ENCODE data around the gene TAMALIN.
"Not testable (repeated sequence)": the region's sequence is repeated elsewhere in the genome, so short reads cannot be mapped to it uniquely, and the experiment has no call there.

The TAMALIN gene

DNA sequence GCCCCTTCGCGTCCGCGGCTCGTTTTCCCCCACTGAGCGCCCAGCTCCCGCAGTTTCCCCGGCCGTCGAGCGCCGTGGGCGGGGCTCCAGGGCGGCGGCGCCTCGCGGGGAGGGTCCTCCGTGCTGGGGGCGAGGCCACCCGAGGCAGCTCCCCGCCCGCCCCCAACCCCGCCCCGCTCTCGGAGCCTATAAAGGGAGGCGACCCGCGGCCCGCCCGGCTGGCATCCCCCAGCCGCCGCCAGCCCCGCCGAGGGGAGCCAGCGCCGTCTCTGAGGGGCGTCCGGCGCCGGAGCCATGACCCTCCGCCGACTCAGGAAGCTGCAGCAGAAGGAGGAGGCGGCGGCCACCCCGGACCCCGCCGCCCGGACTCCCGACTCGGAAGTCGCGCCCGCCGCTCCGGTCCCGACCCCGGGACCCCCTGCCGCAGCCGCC, at the start of gene TAMALIN:
TAMALIN (plus strand) TSS at position 221 of the 432 bp plus-strand sequence; CDS start at position 295, 74 bp downstream.
- no peak for DNase-seq (ENCODE audit: low read depth, low spot score)

DNA sequence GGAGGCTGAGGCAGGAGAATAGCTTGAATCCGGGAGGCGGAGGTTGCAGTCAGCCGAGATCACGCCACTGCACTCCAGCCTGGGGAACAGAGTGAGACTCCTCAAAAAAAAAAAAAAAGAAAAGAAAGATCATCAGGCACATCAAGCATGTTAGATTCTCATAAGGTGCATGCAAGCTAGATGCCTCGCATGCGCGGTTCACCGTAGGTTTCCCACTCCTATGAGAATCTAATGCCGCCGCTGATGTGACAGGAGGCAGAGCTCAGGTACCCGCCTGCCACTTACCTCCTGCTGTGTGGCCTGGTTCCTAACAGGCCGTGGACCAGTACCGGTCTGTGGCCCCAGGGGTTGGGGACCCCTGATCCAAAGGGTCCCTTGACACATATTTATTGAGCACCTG, 48.2 kb upstream of the TAMALIN start:
- no peak for DNase-seq (ENCODE audit: low read depth, low spot score)

DNA sequence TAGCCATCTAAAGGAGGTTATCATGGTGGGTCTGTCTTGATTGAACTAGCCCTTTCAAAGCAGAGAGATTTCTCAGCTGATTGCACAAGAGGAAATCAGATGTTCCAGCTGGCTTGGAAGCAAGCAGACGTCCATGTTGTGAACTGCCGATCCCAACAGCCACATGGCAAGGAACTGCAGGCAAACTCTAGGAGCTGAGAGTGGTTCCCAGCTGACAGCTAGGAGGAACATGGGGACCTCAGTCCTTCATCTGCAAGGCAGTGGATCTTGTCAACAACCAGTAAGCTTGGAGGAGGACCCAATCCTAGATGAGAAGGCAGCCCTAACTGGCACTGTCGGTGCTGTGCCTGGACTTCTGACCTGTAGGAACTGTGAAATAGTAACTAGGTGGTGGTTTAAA, 47.5 kb upstream of the TAMALIN start:
- DNase-seq (ENCODE audit: low read depth, low spot score), result no peak

DNA sequence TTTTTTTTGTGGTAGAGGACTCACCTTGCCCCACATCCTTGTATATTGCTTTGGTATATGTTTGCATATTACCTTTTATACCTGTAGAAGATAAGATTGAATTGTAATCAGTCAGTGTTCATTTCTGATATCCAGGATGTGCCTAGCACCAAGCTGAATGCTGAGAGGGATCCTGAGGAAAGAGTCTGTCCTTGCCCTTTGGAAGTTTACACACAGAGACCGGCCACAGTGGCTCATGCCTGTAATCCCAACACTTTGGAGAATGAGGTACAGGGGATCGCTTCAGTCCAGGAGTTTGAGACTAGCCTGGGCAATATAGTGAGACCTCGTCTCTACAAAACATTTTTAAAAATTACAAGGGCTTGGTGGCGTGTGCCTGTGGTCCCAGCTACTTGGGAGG, 46.8 kb upstream of the TAMALIN start:
- DNase-seq (ENCODE audit: low read depth, low spot score), result no peak

DNA sequence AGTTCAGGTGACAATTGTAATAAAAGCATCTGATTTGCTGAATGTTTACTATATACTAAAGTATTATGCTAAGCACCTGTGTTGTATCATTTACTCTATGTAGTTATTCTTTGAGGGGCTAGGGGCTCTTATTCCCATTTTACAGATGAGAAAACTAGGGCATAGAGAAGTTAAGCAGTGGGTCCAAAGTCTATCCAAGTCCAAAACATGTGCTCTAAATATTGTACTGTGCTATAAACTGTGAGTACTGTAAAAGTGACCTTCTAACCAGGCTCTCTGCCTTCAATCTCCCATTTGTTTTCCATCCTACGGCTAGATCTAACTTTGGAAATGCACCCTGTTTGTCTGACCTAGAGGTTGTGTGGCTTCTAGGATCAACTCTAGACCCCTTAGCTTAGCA, 46.3 kb upstream of the TAMALIN start:
- DNase-seq (ENCODE audit: low read depth, low spot score), result no peak

DNA sequence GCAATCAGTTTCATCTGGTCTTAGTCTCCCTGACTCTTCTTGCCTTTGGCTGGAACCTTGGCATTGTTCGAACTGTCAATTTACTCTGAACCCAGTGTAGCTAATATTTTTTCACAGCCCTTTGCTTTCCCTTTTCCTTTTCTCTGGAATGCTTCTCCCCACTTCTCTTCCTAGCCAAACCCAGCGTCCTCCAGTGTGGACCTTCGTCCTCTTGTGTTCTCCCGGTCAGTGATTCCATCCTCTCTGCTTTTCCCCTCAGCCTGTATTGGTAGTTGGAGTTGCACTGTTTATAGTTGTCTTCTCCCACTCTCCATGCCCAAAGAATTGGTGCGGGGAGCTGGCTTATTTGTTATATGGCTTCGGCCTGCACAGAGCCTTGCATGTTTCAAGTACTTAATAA, 45.9 kb upstream of the TAMALIN start:
- no peak for DNase-seq (ENCODE audit: low read depth, low spot score)

DNA sequence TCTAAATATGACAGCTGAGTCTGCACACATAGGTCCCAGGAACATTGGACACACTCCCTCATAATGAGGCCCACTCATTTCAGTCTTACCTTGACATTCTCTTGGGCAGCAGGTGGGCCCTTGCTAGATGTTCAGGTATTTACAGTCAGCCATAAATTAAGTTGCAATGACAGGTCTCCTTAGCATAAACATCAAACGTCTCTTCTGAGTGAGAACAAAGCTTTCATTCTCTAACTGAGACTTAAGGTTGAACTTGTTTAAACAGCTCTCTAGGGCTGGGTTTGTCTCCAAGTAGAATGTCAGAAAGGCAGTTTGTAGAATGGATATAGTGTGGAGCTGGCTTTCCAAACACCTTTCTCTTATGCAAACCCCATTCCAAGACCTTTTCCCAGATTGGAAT, 44.9 kb upstream of the TAMALIN start:
- DNase-seq (ENCODE audit: low read depth, low spot score), result no peak

DNA sequence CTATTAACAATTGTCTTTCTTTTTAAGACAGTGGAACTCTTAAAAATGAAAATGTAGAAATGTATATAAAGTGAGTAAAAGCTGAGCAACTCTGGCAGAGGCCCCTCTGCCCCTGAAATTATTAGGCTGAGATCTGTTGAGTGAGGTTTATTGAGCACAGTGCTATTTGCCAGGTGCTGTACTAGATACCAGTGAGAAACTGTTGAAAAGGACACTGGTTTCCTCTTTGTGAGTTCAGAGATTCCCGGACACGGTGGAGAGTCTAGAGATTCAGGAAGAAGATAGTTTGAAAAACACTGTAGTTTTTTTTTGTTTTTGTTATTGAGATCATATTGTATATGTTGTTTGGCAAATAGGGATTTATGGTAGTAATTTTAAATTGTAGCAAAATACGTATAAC, 44.0 kb upstream of the TAMALIN start:
- no peak for DNase-seq (ENCODE audit: low read depth, low spot score)

DNA sequence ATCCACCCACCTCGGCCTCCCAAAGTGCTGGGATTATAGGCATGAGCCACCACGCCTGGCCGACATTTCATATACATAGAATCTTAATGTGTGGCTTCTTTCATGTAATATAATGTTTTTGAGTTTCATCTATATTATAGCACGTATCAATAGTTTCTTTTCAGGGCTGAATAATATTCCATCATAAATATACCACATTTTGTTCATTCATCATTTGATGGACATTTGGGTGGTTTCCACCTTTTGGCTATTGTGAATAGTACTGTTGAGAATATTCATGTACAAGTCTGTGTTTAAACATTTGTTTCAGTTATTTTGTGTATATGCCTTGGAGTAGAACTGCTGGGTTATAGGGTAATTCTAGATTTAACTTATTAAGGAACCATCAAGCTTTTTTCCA, 43.3 kb upstream of the TAMALIN start:
- no peak for DNase-seq (ENCODE audit: low read depth, low spot score)

DNA sequence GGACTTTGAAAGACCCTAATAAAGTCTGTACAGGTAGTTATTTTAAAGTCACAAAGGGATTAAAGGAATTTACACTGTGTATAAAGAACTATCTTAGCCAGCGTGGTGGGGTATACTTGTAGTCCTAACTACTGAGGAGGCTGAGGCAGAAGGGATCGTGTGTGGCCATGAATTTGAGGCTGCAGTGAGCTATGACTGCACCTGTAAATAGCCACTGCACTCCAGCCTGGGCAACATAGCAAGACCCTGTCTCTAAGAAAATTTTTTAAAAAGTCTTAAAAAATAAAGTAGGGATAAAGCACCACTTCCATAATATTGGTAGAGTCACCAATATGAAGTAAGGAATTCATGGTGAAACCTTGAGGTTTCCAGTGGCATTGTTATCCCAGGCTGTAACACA, 37.1 kb upstream of the TAMALIN start:
- DNase-seq (ENCODE audit: low read depth, low spot score), result no peak

DNA sequence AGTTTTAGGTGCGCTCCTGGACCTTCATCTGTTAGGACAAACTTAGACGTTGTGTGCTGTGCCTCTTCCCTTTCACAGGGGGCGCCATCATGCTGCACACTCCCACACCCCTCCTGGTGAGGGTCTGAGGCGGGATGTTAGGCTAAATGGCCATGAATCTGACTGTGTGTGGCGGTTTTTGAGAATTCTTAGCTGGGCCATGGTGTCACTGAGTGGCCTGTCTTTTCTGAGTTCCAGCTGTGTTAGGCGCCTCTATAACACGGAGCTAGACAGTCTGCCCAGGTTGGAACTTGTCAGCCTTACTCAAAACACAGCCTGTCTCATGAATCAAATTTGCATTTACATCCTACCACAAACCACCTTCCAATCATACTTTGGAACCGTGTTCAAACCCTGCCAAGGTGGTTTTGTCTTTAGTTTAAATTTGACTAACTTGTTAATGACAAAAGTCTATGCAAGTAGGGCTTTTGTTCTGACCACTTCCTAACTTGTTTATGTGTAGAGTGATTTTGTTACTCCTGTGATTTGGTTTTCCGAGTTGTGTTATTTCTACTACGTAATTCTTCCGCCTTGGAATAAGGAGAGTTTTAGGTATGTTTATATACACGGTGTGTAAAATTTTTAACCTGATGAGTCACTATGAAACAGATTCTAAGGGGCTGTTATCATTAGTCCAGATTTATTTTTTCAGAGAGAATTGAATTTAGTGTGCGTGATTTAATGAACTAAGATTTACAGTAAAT, 35.7 kb upstream of the TAMALIN start:
- no peak for DNase-seq (ENCODE audit: low read depth, low spot score)

DNA sequence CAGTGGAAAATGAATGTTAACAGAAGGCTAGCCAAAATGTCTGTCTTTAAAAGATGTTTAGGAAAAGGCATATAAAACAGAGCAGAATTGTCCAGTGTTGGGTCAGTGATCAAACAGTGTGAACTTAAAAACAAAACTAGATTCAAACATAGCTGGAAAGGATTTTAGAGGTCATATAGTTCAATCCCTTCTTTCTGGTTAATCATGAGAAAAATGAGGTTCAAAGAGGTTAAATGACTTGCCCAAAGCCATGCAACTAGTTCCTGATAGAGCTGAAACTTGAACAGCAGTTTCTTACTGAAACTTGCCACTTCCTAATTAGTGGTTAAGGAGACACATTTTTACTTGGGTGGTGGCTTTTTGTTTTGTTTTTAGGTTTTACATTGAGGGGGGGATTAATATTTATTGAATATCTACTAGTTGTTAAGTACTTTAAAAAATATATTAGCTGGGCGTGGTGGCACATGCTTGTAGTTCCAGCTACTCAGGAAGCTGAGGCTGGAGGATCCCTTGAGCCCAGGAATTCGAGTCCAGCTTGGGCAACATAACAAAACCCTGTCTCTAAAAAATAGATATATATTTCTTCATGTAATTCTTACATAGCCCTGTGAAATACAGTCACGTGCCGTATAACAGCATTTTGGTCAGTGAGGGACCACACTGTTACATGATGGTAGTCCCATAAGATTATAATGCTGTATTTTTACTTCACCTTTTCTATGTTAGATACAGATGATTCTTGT, 34.9 kb upstream of the TAMALIN start:
- no peak for DNase-seq (ENCODE audit: low read depth, low spot score)

DNA sequence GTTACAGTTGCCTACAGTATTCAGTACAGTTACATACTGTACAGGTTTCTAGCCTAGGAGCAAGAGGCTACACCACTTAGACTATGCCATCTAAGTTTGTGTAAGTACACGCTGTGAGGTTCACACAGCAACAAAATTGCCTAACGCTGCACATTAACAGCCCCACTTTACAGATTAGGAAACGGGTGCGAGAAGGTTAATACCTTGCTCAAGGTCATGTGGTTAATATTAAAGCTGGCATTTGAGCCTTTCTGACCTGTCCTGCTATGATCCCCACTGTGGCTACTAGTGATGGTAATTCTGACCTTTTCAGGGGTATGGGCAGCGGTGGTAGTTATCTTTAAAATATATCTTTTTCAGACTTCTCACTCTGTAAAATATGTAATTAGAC, 34.3 kb upstream of the TAMALIN start:
- no peak for DNase-seq (ENCODE audit: low read depth, low spot score)

DNA sequence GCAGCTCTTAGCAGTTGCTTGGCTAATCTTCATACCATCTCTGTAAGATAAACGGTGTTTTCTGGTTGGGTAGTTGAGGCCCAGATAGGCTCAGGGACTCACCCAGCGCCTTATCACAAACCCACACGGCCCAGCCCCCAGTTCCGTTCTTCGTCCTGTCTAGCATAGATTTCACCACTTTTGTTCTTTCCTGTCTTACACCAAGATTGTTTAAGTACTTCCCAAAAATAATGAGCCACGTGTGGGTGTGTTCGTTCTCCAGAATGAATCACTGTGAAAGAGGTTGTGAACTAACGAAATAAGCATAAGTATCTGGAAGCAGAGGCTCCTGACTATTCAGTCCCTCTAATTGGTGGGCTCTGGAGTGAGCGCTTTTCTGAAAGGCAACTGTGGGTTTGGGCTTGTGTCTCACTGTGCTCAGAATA, 33.9 kb upstream of the TAMALIN start:
- no peak for DNase-seq (ENCODE audit: low read depth, low spot score)

DNA sequence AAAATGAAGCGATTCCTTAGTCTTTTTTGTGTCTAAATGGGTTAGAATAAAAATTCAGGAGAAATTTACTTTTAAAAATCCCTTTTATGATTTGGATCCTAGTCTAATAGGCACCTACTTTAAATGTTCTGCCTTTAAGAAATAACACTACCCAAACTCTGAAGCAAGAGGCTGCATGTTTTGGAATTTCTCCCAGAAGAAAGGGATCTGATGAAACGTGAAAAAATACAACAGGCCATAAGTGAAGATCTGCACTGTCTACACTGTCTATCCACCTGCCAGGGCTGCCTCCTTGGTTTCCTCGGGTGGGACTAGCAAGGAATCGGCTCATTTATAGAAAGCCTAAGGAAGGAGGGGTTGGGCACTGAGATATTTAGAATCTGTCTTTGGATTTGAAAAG, 33.2 kb upstream of the TAMALIN start:
- no peak for DNase-seq (ENCODE audit: low read depth, low spot score)

DNA sequence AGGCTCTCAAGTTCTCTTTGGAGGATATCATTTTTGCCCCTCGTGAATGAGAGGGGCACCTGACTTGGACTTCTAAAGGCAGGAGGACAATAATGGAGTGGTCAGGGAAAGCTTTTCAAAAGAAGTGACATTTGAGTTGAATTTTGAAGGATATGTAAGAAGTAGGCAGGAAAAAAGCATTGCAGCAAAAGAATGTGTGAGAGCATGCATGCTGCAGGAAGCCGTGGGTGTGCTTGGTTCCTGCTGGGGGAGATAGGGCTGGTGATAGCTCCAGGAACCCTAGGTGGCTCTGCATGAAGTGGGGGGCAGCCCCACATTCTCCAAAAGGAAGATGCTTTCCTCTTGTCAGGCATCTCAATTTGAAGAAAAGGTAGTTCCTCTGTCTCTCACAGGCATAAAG, 32.1 kb upstream of the TAMALIN start:
- no peak for DNase-seq (ENCODE audit: low read depth, low spot score)

DNA sequence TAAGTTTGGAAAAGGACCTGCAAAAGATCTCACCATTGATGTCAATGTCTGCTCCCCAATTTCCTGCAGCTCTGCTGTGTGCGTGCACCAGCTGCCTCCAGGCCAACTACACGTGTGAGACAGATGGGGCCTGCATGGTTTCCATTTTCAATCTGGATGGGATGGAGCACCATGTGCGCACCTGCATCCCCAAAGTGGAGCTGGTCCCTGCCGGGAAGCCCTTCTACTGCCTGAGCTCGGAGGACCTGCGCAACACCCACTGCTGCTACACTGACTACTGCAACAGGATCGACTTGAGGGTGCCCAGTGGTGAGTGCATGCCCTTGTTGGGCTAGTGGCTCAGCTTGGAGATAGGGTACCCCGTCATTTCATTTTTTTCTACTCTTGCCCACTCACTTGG, 31.6 kb upstream of the TAMALIN start:
- no peak for DNase-seq (ENCODE audit: low read depth, low spot score)

DNA sequence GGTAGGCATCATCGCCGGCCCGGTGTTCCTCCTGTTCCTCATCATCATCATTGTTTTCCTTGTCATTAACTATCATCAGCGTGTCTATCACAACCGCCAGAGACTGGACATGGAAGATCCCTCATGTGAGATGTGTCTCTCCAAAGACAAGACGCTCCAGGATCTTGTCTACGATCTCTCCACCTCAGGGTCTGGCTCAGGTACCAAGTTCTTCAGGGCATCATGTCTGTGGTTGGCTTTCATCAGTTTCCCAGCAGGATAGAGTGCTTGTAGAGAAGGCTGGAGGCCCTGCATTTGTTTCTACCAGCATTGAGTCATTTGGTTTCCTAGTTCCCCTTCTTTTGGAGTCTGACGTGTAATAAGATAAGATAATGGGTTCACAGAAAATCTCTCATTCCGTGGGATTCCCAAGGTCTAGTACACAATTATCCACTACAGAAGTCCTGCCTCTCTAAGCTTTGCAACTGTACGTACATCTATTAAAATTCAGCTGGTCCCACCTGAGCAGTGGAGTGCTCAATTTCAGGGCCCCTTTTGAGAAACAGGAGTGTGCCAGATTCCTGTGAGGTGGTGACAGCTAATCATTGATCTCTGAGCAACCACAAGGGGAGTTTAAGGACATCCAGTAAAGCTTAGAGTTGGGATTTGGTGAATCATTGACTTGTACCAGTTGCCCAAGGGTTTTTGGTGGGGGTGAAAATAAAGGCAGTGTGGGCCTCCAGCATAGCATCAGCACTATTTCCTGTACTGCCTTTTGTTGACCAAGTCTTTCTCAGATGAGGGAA, 30.2 kb upstream of the TAMALIN start:
- no peak for DNase-seq (ENCODE audit: low read depth, low spot score)

DNA sequence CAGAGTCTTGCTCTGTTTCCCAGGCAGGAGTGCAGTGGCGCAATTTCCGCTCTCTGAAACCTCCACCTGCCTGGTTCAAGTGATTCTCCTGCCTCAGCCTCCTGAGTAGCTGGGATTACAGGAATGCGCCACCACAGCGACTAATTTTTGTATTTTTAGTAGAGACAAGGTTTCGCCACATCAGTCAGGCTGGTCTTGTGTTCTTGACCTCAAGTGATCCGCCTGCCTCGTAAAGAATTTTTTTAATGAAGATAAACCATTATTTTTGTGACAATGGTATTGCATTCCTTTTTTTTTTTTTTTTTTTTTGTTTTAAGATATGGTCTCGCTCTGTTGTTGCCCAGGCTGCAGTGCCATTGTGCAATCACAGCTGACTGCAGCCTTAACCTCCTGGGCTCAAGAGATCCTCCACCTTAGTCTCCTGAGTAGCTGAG, 29.4 kb upstream of the TAMALIN start:
- no peak for DNase-seq (ENCODE audit: low read depth, low spot score)

DNA sequence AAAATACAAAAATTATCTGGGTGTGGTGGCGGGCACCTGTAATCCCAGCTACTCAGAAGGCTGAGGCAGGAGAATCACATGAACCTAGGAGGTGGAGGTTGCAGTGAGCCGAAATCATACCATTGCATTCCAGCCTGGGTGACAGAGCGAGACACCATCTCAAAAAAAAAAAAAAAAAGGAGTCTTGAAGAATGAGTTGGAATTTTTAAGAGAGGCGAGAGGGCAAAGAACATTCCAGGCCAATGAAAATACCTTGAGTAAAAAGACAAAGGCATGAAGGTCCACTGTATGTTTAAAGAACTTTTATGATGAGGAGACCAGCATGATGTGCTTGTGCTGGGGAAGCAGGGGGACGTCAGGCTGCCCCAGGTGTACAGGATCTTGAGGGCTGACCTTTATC, 27.4 kb upstream of the TAMALIN start:
- DNase-seq (ENCODE audit: low read depth, low spot score), result not testable (repeated sequence)

DNA sequence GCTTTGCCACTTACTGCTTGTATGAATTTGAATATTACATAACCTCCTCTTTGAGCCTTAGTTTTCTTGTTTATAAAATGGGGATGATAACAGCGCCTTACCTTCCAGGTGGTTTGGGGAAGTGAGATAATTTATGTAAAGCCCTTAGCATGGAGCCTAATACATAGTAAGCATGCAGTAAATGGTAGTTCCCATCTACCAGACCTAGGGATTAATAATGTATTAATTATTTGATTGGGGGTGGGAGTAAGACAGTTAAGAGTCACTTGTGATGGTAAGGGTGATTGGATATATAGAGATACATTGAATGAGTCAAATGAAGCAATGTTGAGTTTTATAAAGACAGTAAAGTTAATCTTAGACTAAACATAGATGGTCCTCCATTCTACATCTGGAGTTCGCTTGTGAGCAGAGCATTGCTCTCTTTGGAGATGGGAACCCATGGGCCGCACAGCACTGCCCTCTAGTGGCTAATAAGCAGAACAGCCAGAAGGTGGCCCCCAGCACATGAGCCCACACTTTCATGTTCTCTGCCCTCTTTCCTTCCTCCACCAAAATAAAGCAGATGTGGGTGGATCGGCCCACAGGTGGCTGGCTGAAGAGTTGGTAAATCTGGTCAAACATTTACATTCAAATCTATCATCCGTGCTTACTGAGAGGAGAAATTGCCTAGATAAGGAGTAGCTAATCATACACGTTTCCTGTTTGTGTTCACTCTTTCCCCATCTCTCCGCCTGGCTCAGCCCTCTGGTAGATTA, 26.5 kb upstream of the TAMALIN start:
- no peak for DNase-seq (ENCODE audit: low read depth, low spot score)

DNA sequence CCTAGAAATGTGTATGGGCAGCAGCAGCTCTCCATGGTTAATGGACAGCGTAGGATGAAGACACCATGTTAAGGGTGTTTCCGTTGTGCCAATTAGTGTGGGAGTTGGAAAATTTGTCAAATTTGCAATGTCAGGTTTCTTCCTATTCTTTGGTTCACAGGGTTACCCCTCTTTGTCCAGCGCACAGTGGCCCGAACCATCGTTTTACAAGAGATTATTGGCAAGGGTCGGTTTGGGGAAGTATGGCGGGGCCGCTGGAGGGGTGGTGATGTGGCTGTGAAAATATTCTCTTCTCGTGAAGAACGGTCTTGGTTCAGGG, 26.0 kb upstream of the TAMALIN start:
- DNase-seq (ENCODE audit: low read depth, low spot score), result no peak

Data from iPS DF 19.7 (cell line).